HL-60 (cell line): ENCODE measurements around the gene CD34.
A peak's percentile ranks its signal among the peaks of the same experiment; 100 is the strongest.

ENCODE experiments used
- DNase-seq, 2 experiments: peaks; one replicate each; pipeline ENCODE4 v3.0.0-alpha.2; 2010 to 2020; ENCODE audit warnings: low read depth in 1 of 2, low spot score in 1 of 2
- H3K27ac ChIP-seq: fragments of 250-450 bp; sonication (Bioruptor Pico); replicated peaks from 2 replicates; pipeline ENCODE4 v1.5.1; 2020; ENCODE audit warnings: mild to moderate bottlenecking, moderate library complexity
- H3K27me3 ChIP-seq: fragments of 250-450 bp; sonication (Bioruptor Pico); 2 replicates; pipeline ENCODE4 v1.5.1; 2021; ENCODE audit warnings: mild to moderate bottlenecking, moderate library complexity; ENCODE audit not compliant: insufficient read depth, poor library complexity, severe bottlenecking
- H3K4me3 ChIP-seq: replicated peaks from 2 replicates; pipeline ENCODE4 v1.5.1; 2011; ENCODE audit warnings: mild to moderate bottlenecking, control low read depth, low read length; ENCODE audit not compliant: insufficient read depth
- CTCF ChIP-seq: IDR thresholded peaks from one replicate; pipeline ENCODE4 v1.5.1; 2011; ENCODE audit warnings: low read length, control low read depth, inconsistent platforms; ENCODE audit not compliant: insufficient read depth
- GABPA ChIP-seq: IDR thresholded peaks from 2 replicates; pipeline ENCODE4 v1.6.1; 2012; ENCODE audit warnings: low read depth
- POLR2AphosphoS5 ChIP-seq: IDR thresholded peaks from 2 replicates; pipeline ENCODE4 v1.6.1; 2012; ENCODE audit warnings: low read depth
- REST ChIP-seq: IDR thresholded peaks from 2 replicates; pipeline ENCODE4 v1.6.1; 2012; ENCODE audit warnings: low read depth; ENCODE audit not compliant: insufficient replicate concordance
- SPI1 ChIP-seq: IDR thresholded peaks from 2 replicates; pipeline ENCODE4 v1.6.1; 2012; ENCODE audit warnings: low read depth, mild to moderate bottlenecking, borderline replicate concordance

Gene CD34

GRCh38 chr1:207844371-207844770 lies 66.6 kb downstream of the CD34 start:
- Histone ChIP-seq H3K27me3 (no peaks in the 10 kb centered on the region), H3K27ac (peak overlapping the region; percentile 97), H3K4me3 (no peak overlapping the region)
- TF ChIP-seq SPI1 (no peak), POLR2AphosphoS5 (peak; percentile 46; the same call in 1 of the 2 replicates)
- peak; percentile 89 to 94 for DNase-seq

GRCh38 chr1:207842506-207842905 lies 68.4 kb downstream of the CD34 start:
- DNase-seq, result no peak
- TF ChIP-seq SPI1, result no peak
- no peak for TF ChIP-seq REST
- TF ChIP-seq CTCF, result no peak
- TF ChIP-seq GABPA, result no peak
- TF ChIP-seq POLR2AphosphoS5, result no peak
- peak overlapping the region; percentile 97 for H3K27ac ChIP-seq

GRCh38 chr1:207841901-207842300 lies 69.0 kb downstream of the CD34 start:
- Histone ChIP-seq H3K27me3 (no peaks in the 10 kb centered on the region), H3K4me3 (no peak overlapping the region), H3K27ac (peak overlapping the region; percentile 97)
- DNase-seq, result no peak
- TF ChIP-seq SPI1 (no peak), GABPA (no peak), REST (no peak), POLR2AphosphoS5 (no peak), CTCF (no peak)

More at GRCh38 chr1:207842506-207842905, 68.4 kb downstream of the CD34 start:
- Histone ChIP-seq H3K27me3 (no peaks in the 10 kb centered on the region), H3K4me3 (no peak overlapping the region)

GRCh38 chr1:207841293-207841692 lies 69.6 kb downstream of the CD34 start:
- peak in 1 of 2 experiments; percentile 32 for DNase-seq
- TF ChIP-seq REST (no peak), CTCF (no peak), GABPA (no peak), SPI1 (peak; percentile 90), POLR2AphosphoS5 (no peak)
- no peak overlapping the region for H3K4me3 ChIP-seq
- H3K27me3 ChIP-seq, result no peaks in the 10 kb centered on the region
- H3K27ac ChIP-seq, result no peak overlapping the region; the same call in 1 of the 2 replicates
